Measurements from ENCODE around the gene OPCML.

Gene OPCML

GRCh38 chr11:133238495-133238894 lies 293.8 kb downstream of the OPCML start:
- CTCF ChIA-PET, result no interaction called here

GRCh38 chr11:133238027-133238426 lies 294.3 kb downstream of the OPCML start:
- TF ChIP-seq CTCF (IDR thresholded peaks at IDR 0.05; ENCODE audit: control extremely low read depth, extremely low read depth, low read depth, missing control alignments), result no peak
- ChIA-PET POLR2A (no interaction called here), CTCF (no interaction called here)
- DNase-seq (ENCODE audit: extremely low spot score), result no peak

More at GRCh38 chr11:133238495-133238894, 293.8 kb downstream of the OPCML start:
- DNase-seq (ENCODE audit: extremely low spot score), result no peak
- POLR2A ChIA-PET, result no interaction called here
- no peak for TF ChIP-seq CTCF (IDR thresholded peaks at IDR 0.05; ENCODE audit: control extremely low read depth, extremely low read depth, low read depth, missing control alignments)

GRCh38 chr11:133235381-133235780 lies 296.9 kb downstream of the OPCML start:
- TF ChIP-seq CTCF (IDR thresholded peaks at IDR 0.05; ENCODE audit: control extremely low read depth, extremely low read depth, low read depth, missing control alignments), result no peak
- POLR2A ChIA-PET, result no interaction called here
- CTCF ChIA-PET, result no interaction called here
- DNase-seq (ENCODE audit: extremely low spot score), result no peak

- no peak for DNase-seq (ENCODE audit: extremely low spot score)
- no peak for TF ChIP-seq CTCF (IDR thresholded peaks at IDR 0.05; ENCODE audit: control extremely low read depth, extremely low read depth, low read depth, missing control alignments)
- CTCF ChIA-PET, result no interaction called here
- POLR2A ChIA-PET, result no interaction called here
Observed at GRCh38 chr11:133234883-133235282, 297.4 kb downstream of the OPCML start.

GRCh38 chr11:133232665-133233064 lies 299.6 kb downstream of the OPCML start:
- no peak for TF ChIP-seq CTCF (IDR thresholded peaks at IDR 0.05; ENCODE audit: control extremely low read depth, extremely low read depth, low read depth, missing control alignments)
- ChIA-PET POLR2A (no interaction called here), CTCF (no interaction called here)
- DNase-seq (ENCODE audit: extremely low spot score), result no peak

GRCh38 chr11:133230431-133230830 lies 301.9 kb downstream of the OPCML start:
- TF ChIP-seq CTCF (IDR thresholded peaks at IDR 0.05; ENCODE audit: control extremely low read depth, extremely low read depth, low read depth, missing control alignments), result no peak
- ChIA-PET CTCF (interaction anchor here (1.3 kb wide), 1 partner anchor 8 kb away, joined by 4 read pairs; no protein-coding TSS in a partner anchor), POLR2A (no interaction called here)

More at GRCh38 chr11:133230431-133230830, 301.9 kb downstream of the OPCML start:
- no peak for DNase-seq (ENCODE audit: extremely low spot score)
